GF-D8 (cell line): ENCODE results near the gene HBEGF.

Source experiments
- DNase-seq: peaks from one replicate; lab custom pipeline; 2025; lab: John Stamatoyannopoulos, UW

The HBEGF gene

GRCh38 chr5:140302786-140303639 lies 43.4 kb downstream of the HBEGF start, which contains the start of gene PFDN1:
TSS of gene PFDN1 (minus strand) at chr5:140303101. CDS start at chr5:140303073, 28 bp downstream.
- peak; percentile 65 for DNase-seq

GRCh38 chr5:140301136-140301535 lies 45.3 kb downstream of the HBEGF start:
- DNase-seq: no peak

- no peak for DNase-seq
Observed at GRCh38 chr5:140299056-140299455, 47.3 kb downstream of the HBEGF start.

GRCh38 chr5:140298183-140298601 lies 48.2 kb downstream of the HBEGF start:
- DNase-seq: no peak

GRCh38 chr5:140297283-140297682 lies 49.1 kb downstream of the HBEGF start:
- DNase-seq: no peak

- DNase-seq: no peak
Observed at GRCh38 chr5:140296289-140296688, 50.1 kb downstream of the HBEGF start.

GRCh38 chr5:140295414-140295813 lies 51.0 kb downstream of the HBEGF start:
- no peak for DNase-seq

- DNase-seq: no peak
Observed at GRCh38 chr5:140294753-140295152, 51.6 kb downstream of the HBEGF start.

- no peak for DNase-seq
Observed at GRCh38 chr5:140293849-140294100, 52.6 kb downstream of the HBEGF start.

GRCh38 chr5:140293091-140293848 lies 53.1 kb downstream of the HBEGF start:
- DNase-seq: no peak

- DNase-seq: no peak
Observed at GRCh38 chr5:140292212-140293036, 54.0 kb downstream of the HBEGF start.

GRCh38 chr5:140287801-140288521 lies 58.4 kb downstream of the HBEGF start:
- DNase-seq: no peak

- DNase-seq: no peak
Observed at GRCh38 chr5:140286424-140286823, 60.0 kb downstream of the HBEGF start.

GRCh38 chr5:140284013-140284412 lies 62.4 kb downstream of the HBEGF start:
- no peak for DNase-seq
